Gastroesophageal sphincter (tissue), 3 donors: ENCODE data around the gene GNPAT.

Source experiments
- POLR2A ChIP-seq, 2 donors: fragments of 450-650 bp; IDR thresholded peaks; one replicate each; pipeline ENCODE4 v1.6.1; 2017; ENCODE audit warnings: antibody characterized with exemption in 2 of 2, mild to moderate bottlenecking in 2 of 2, moderate library complexity in 1 of 2
- POLR2AphosphoS5 ChIP-seq: sonication (generic); formaldehyde crosslinking; IDR thresholded peaks from one replicate; pipeline ENCODE4 v1.6.1; 2017; ENCODE audit warnings: antibody characterized with exemption
- TF ChIP-seq, protein P1 (sequence below), 4 experiments: fragments of 200-600 bp in 2 of 4; fragments of 450-650 bp in 2 of 4; sonication (generic) in 1 of 4; IDR thresholded peaks; one replicate each; pipeline ENCODE4 v1.5.1; 2017 to 2019; ENCODE audit warnings: antibody characterized with exemption in 4 of 4, mild to moderate bottlenecking in 2 of 4, moderate library complexity in 2 of 4

DNA sequence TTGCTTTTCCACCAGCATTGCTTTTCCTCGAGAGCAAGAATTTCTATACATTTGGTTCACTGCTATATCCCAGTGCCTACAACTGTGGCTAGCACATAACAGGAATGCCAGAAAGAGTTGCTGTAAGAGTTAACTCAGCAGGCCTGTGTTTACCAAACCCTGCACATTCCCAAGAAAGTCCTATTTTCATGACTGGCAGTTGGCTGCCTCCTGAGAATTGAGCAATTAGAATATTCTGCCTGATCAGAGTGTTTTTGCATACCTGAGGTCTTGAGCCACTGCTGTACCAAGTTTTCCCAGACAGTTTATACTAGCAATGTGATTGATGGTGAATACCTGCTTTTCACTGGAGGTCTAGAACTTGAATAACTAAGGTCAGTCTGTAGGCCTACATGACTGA lies 2.7 kb upstream of the GNPAT start:
- TF ChIP-seq POLR2AphosphoS5 (no peak), POLR2A (IDR thresholded peaks at IDR 0.05) (no peak)
- TF ChIP-seq, protein P1, sequence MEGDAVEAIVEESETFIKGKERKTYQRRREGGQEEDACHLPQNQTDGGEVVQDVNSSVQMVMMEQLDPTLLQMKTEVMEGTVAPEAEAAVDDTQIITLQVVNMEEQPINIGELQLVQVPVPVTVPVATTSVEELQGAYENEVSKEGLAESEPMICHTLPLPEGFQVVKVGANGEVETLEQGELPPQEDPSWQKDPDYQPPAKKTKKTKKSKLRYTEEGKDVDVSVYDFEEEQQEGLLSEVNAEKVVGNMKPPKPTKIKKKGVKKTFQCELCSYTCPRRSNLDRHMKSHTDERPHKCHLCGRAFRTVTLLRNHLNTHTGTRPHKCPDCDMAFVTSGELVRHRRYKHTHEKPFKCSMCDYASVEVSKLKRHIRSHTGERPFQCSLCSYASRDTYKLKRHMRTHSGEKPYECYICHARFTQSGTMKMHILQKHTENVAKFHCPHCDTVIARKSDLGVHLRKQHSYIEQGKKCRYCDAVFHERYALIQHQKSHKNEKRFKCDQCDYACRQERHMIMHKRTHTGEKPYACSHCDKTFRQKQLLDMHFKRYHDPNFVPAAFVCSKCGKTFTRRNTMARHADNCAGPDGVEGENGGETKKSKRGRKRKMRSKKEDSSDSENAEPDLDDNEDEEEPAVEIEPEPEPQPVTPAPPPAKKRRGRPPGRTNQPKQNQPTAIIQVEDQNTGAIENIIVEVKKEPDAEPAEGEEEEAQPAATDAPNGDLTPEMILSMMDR (IDR thresholded peaks at IDR 0.05), result no peak
